ENCODE results near the gene TENM4. TPM values are rescaled to one million over a fixed set of nuclear protein-coding genes. Genes with fewer than 3 reads are reported as not detected.

TENM4 gene
- total RNA-seq, 8 experiments from 2014 or later = 0.59 to 82.2 (median 24.2) TPM

DNA sequence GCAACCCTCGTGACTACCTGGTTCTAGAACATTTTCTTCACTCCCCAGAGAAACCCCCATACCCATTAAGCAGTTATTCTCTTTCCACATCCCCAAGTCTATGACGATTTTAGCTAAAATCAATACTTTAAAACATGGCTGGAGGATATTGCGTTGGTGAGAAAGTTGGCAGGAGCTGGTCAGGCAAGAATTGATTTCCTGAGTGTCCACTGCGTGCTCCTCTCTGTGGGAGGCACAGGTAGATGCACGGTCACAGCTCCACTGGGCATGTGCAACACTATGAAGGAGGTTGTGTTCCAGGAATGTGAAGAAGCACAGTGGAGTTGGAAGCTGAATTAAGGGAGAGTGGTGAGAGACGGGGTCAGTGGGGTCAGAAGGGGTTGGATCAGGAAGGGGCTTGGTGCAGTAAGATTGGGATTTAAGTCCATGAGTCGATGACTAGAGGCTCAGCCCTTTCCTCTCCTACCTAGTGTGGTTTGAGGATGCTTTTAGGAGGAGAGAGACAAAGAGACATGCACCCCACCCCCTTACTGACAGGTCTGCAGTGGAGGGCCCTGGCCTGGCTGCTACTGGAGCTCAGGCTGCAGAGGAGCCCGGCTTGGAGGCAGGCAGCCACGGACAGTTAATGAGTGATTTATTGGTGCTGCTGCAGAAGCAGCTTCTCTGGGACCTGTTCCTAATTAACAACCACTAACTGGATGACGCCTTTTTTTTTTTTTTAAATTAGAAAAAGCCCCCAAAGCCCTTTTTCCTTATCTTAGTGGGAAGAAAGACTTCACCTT lies 395.6 kb downstream of the TENM4 start:
- in situ Hi-C loops (cut with MboI; ENCODE audit: low pct_unique_long_range_greater_than_20kb in 2 of 9, low sequenced_read_pairs in 9 of 9, unreplicated experiment in 9 of 9) = no loop called here
- ATAC-seq (replicated peaks in 6 of 8) = peak in 5 of 8 experiments; percentile 66 to 84 (median 82)
- WGBS, 10 experiments = 39 to 100% (median 60%) methylated on average over 1 to 6 of the region's 10 CpGs; no CpG with 5 or more reads in 1 of the 10 experiments
- peak overlapping the region; percentile 7 to 27 for H3K27ac ChIP-seq
- H3K4me1 ChIP-seq (replicated peaks in 1 of 2) = peaks cover 36 to 39% of the 10 kb centered on the region in 2 donors
- H3K4me3 ChIP-seq = no peak overlapping the region

DNA sequence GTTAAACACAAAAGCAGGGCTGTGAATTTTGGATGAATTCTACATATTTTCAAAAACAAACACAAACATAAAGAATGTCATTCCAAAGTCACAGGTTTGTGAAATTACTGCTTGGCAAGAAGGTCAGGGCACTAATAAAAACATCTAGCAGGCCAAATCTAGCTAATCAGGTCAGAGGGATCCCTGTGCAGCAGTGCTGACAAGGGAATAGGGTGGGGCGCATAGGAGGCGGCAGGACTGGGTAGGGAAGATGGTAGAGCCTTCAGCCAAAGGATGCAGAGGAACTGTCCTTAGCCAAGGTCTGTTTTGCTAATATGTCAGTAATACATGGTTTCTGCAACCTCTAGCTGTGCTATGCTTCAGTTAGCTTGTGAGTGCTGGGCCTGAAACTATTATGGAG lies 396.6 kb downstream of the TENM4 start:
- ATAC-seq (replicated peaks in 6 of 8) = no peak
- peaks cover 36% of the 10 kb centered on the region in 2 donors for H3K4me1 ChIP-seq (replicated peaks in 1 of 2)
- no peak overlapping the region for H3K4me3 ChIP-seq
- WGBS, 10 experiments = 93 to 100% (median 100%) methylated on average over 1 to 2 of the region's 2 CpGs; no CpG with 5 or more reads in 4 of the 10 experiments
- no peak overlapping the region for H3K27ac ChIP-seq
- in situ Hi-C loops (cut with MboI; ENCODE audit: low pct_unique_long_range_greater_than_20kb in 2 of 9, low sequenced_read_pairs in 9 of 9, unreplicated experiment in 9 of 9) = no loop called here

DNA sequence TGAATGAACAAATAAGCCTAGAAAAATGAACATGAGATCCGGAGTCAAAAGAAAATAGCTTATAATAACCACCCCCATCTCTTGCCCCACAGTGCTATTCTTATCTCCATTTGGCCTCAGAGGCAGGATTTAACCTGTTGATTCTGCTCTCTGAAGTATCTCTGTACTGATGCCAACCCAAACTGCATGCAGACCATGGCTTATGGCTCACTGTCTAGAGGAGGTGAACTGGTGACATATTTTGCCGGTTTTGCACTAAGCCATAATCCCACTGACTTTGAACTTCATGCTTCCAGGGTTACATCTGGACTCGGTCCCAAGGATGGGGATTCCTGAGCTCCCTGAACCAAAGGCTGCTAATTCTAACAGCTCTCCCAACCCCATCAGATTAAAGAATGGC lies 397.1 kb downstream of the TENM4 start:
- WGBS, 10 experiments = 49 to 100% (median 85%) methylated on average over 1 to 3 of the region's 3 CpGs
- H3K4me1 ChIP-seq (replicated peaks in 1 of 2) = peaks cover 36% of the 10 kb centered on the region in 2 donors
- no peak overlapping the region for H3K27ac ChIP-seq
- H3K4me3 ChIP-seq = no peak overlapping the region
- no peak for ATAC-seq (replicated peaks in 6 of 8)
- in situ Hi-C loops (cut with MboI; ENCODE audit: low pct_unique_long_range_greater_than_20kb in 2 of 9, low sequenced_read_pairs in 9 of 9, unreplicated experiment in 9 of 9) = no loop called here

DNA sequence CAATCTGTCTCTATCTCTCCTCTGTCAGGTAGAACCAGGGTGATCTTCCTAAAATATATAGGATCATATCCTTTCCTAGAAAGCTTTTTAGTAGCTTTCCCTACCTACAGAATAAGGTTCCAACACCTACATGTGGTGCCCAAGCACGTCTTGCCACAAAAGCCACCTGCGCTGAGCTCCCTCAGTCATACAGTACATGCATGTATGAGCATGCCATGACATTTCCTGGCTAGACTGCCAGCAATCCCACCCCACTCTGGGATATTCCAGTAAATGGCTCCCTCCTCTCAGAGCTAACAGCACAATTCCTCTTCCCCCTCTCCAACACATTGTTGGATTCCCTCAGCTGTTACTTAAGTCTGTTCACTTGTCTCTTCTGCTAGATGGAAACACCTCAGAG lies 398.0 kb downstream of the TENM4 start:
- H3K27ac ChIP-seq = no peak overlapping the region
- ATAC-seq (replicated peaks in 6 of 8) = no peak
- 80% methylated on average over 2 of the region's 2 CpGs; no CpG with 5 or more reads in 9 of the 10 experiments for whole genome bisulfite sequencing, 10 experiments
- H3K4me3 ChIP-seq = no peak overlapping the region
- in situ Hi-C loops (cut with MboI; ENCODE audit: low pct_unique_long_range_greater_than_20kb in 2 of 9, low sequenced_read_pairs in 9 of 9, unreplicated experiment in 9 of 9) = no loop called here
- H3K4me1 ChIP-seq (replicated peaks in 1 of 2) = peaks cover 32 to 36% of the 10 kb centered on the region in 2 donors

DNA sequence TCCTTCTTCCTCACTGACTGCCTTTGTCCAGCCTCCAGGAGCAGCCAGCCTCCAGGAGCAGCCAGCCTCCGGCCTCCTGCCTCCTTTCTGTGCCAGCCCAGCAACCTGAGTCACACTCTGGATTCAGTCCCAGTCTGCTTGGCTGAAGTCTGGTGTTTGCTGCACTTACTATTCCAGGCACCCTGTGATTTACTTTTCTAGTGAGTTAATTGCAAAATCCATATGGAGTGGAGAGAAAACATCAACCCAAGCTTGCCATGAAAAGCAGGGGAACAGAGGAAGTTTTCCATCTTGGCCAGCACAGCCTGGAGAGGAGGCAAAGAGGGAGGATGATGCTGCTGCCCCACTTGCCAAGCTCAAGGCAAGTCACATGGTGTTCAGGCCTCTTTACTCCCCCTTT lies 400.5 kb downstream of the TENM4 start:
- ATAC-seq (replicated peaks in 6 of 8) = no peak
- WGBS, 10 experiments = 20 to 100% (median 100%) methylated on average over 1 of the region's 1 CpG; no CpG with 5 or more reads in 7 of the 10 experiments
- Histone ChIP-seq H3K4me3 (no peak overlapping the region), H3K4me1 (replicated peaks in 1 of 2) (peaks cover 9 to 13% of the 10 kb centered on the region in 2 donors), H3K27ac (no peak overlapping the region)
- in situ Hi-C loops (cut with MboI; ENCODE audit: low pct_unique_long_range_greater_than_20kb in 2 of 9, low sequenced_read_pairs in 9 of 9, unreplicated experiment in 9 of 9) = no loop called here

DNA sequence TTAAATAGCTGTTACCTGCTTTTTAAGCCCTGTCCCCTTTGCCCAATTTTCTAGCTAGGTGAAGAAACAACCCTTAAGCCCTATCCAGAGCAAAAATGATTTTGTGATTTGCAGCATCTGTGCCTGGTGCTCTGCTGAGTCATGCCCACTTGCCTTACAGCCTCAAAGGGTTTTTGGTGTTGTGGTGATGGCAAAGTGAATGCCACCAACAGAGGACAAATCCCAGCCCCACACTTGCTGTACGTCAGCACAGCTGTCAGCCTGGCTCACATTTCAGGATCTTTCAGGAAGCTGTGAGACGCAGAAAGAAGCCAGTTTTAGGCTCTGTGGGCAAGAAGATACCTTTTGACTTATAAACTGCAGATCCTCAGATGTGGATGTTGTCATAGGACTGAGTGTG lies 401.7 kb downstream of the TENM4 start:
- in situ Hi-C loops (cut with MboI; ENCODE audit: low pct_unique_long_range_greater_than_20kb in 2 of 9, low sequenced_read_pairs in 9 of 9, unreplicated experiment in 9 of 9) = no loop called here
- H3K4me3 ChIP-seq = no peak overlapping the region
- H3K4me1 ChIP-seq (replicated peaks in 1 of 2) = peaks cover 0 to under 1% of the 10 kb centered on the region in 2 donors
- H3K27ac ChIP-seq = no peak overlapping the region
- no peak for ATAC-seq (replicated peaks in 6 of 8)
- WGBS, 10 experiments = 0 to 85% (median 20%) methylated on average over 1 to 2 of the region's 2 CpGs; no CpG with 5 or more reads in 7 of the 10 experiments

DNA sequence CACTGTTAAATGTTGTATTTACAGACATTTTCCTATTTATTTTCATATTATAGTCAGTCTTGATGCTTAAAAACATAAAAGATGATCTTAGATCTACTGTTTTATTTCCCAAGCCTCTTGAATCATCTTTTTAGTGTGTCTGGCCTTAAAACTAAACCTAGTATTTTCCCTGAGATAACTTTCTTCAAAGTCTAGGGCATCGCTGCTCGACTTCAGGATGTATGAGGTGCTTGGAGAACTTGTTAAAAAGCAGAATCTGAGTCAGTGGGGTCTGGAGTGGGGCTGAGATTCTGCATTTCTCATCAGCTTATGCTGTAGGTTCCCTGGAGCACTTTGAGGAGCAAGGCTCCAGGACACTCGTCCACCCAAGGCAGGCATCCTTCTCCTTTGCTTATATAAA lies 404.9 kb downstream of the TENM4 start:
- Histone ChIP-seq H3K27ac (no peak overlapping the region), H3K4me3 (no peak overlapping the region), H3K4me1 (replicated peaks in 1 of 2) (peaks cover 5% of the 10 kb centered on the region in 2 donors)
- ATAC-seq (replicated peaks in 6 of 8) = no peak
- in situ Hi-C loops (cut with MboI; ENCODE audit: low pct_unique_long_range_greater_than_20kb in 2 of 9, low sequenced_read_pairs in 9 of 9, unreplicated experiment in 9 of 9) = no loop called here
- 0 to 100% (median 61%) methylated on average over 1 to 3 of the region's 3 CpGs; no CpG with 5 or more reads in 4 of the 10 experiments for WGBS, 10 experiments

DNA sequence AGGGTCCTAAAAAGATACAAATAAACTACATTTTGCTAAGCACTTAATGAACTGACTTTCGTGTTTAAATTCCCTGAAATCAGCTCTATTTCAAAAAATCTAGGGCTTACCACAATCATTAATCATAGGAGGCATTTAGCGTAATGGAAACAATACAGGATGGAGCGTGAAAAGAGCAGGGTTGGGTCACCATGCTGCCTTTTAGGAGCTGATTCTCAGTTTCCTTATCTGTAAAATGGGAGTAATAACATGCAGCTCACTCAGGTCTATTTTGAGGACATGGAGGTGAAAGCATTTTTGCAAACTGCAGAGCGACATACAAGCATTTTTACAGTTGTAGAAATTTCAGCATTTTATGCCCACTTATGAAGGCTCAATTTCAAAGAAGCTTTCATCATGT lies 407.0 kb downstream of the TENM4 start:
- ATAC-seq (replicated peaks in 6 of 8) = no peak
- in situ Hi-C loops (cut with MboI; ENCODE audit: low pct_unique_long_range_greater_than_20kb in 2 of 9, low sequenced_read_pairs in 9 of 9, unreplicated experiment in 9 of 9) = no loop called here
- H3K4me3 ChIP-seq = no peak overlapping the region
- WGBS, 10 experiments = 48 to 100% (median 91%) methylated on average over 1 to 4 of the region's 4 CpGs
- H3K4me1 ChIP-seq (replicated peaks in 1 of 2) = peaks cover 21 to 25% of the 10 kb centered on the region in 2 donors
- H3K27ac ChIP-seq = no peak overlapping the region

DNA sequence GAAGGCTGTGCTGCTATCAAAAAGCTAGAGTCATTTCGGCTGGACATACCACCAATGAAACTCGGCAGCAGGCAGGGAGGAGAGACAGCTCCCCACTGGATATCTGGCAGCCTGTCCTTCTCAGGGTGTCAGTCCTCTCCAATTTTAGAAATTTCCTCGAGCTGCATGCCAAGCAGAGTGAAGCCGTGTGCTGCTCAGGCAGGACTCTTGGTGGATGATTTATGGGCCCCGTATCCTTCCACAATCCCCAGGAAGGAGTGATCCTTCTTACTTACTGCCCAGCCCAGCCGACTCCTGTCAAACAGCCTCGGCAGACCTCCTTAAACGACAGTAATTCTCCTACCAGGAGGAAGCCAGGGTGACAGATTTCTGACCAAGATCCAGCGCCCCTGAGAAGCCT lies 410.4 kb downstream of the TENM4 start:
- 15 to 100% (median 50%) methylated on average over 1 to 6 of the region's 9 CpGs; no CpG with 5 or more reads in 3 of the 10 experiments for WGBS, 10 experiments
- H3K4me1 ChIP-seq (replicated peaks in 1 of 2) = peaks cover 23 to 30% of the 10 kb centered on the region in 2 donors
- in situ Hi-C loops (cut with MboI; ENCODE audit: low pct_unique_long_range_greater_than_20kb in 2 of 9, low sequenced_read_pairs in 9 of 9, unreplicated experiment in 9 of 9) = no loop called here
- peak overlapping the region; percentile 18 to 34 for H3K27ac ChIP-seq
- ATAC-seq (replicated peaks in 6 of 8) = peak in 5 of 8 experiments; percentile 88 to 97 (median 94)
- no peak overlapping the region for H3K4me3 ChIP-seq

DNA sequence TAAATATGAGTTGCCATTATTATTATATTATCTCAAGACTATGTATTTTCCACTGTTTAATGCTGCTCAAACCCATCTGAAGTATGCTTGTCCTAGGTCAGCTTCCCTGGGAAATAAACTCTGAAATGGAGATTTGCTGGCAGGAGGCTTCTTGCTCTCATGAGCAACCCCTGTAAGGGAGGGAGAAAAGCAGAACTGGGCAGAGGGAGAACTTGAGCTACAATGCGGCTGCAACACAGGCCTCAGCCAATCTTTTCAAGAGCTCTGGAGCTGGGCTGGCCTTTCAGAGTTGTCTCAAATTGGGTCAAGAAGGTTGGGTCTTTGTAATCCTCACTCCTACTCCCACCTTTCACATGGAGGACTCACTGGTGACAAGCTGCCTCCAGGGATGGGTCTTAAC lies 412.6 kb downstream of the TENM4 start:
- Histone ChIP-seq H3K27ac (no peak overlapping the region), H3K4me1 (replicated peaks in 1 of 2) (peaks cover 23 to 32% of the 10 kb centered on the region in 2 donors), H3K4me3 (no peak overlapping the region)
- WGBS, 10 experiments = 83 to 100% (median 83%) methylated on average over 1 of the region's 1 CpG; no CpG with 5 or more reads in 7 of the 10 experiments
- in situ Hi-C loops (cut with MboI; ENCODE audit: low pct_unique_long_range_greater_than_20kb in 2 of 9, low sequenced_read_pairs in 9 of 9, unreplicated experiment in 9 of 9) = no loop called here
- no peak for ATAC-seq (replicated peaks in 6 of 8)

DNA sequence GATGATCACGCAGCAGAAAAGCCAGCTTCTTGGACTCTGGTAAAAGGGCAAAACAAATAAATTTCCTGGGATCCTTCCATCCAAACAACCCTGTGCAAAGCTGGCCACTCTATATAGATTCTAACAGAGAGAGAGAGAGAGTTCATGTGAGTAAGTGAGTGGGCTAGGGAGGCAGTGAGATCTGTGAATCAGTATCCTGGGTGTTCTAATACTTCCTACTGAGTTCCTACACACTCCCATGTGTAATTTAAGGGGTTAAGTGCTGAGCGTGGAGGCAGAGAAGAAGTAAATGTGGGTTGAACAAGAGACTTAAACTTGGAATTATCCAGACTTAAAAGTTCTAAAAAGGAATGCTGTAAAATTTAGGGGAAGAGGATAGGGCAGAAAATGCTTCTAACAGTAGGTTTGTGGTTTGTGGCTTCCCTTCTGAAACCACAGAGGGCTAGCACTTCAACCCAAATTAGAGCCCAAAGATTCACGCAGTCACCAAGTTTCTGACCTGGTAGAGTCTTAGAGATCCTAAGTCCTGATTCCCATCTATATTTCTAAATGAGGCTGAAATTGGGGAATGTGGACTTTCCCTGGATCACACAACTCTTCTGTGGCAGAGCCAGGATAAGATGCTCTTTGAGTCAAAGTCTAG lies 413.9 kb downstream of the TENM4 start:
- no peak for ATAC-seq (replicated peaks in 6 of 8)
- no peak overlapping the region for H3K27ac ChIP-seq
- in situ Hi-C loops (cut with MboI; ENCODE audit: low pct_unique_long_range_greater_than_20kb in 2 of 9, low sequenced_read_pairs in 9 of 9, unreplicated experiment in 9 of 9) = no loop called here
- 11 to 100% (median 70%) methylated on average over 1 to 3 of the region's 3 CpGs for WGBS, 10 experiments
- no peak overlapping the region for H3K4me3 ChIP-seq
- peaks cover 23 to 32% of the 10 kb centered on the region in 2 donors for H3K4me1 ChIP-seq (replicated peaks in 1 of 2)

DNA sequence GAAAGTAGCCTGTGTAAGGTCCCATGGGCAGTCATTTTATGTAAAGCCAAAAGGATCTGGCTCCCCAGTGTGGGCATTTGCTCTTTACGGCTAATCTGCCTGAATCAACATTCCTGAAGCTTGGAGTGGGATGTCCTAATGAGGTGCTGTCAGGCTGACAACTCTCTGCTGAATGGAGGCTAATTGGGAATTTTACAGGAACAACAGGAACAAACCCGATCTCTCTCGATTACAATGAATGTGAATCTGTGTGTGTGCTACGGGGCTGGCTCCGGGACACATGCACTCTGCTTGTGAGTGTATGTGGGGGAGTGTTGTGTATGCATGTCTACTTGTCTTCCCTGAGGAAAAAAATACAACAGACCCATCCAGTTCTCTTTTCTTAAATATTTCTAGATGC lies 415.2 kb downstream of the TENM4 start:
- 56 to 100% (median 73%) methylated on average over 1 to 5 of the region's 5 CpGs; no CpG with 5 or more reads in 3 of the 10 experiments for WGBS, 10 experiments
- Histone ChIP-seq H3K4me3 (no peak overlapping the region), H3K4me1 (replicated peaks in 1 of 2) (peaks cover 15 to 30% of the 10 kb centered on the region in 2 donors), H3K27ac (no peak overlapping the region)
- peak in 3 of 8 experiments; percentile 12 to 43 (median 33) for ATAC-seq (replicated peaks in 6 of 8)
- in situ Hi-C loops (cut with MboI; ENCODE audit: low pct_unique_long_range_greater_than_20kb in 2 of 9, low sequenced_read_pairs in 9 of 9, unreplicated experiment in 9 of 9) = no loop called here

DNA sequence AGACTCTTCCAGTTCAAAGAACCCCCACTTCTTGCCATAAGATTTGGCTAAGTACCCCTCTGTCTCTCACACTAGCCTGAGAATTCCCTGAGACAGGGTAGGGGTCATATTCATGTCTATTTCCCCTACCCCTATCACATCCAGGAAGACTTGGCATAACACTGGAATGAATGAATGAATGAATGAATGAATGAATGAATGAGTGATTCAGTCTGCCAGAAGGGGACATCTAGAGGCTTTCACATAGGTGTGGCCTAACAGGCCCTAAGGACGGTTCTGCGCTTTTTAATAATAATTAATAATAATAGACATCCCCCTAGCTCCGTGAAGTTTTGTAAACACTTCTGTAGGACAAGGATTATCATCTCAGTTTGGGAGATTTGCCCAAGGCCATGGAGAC lies 415.7 kb downstream of the TENM4 start:
- H3K4me1 ChIP-seq (replicated peaks in 1 of 2) = peaks cover 14 to 30% of the 10 kb centered on the region in 2 donors
- no peak for ATAC-seq (replicated peaks in 6 of 8)
- in situ Hi-C loops (cut with MboI; ENCODE audit: low pct_unique_long_range_greater_than_20kb in 2 of 9, low sequenced_read_pairs in 9 of 9, unreplicated experiment in 9 of 9) = no loop called here
- WGBS, 10 experiments = 86 to 100% (median 100%) methylated on average over 1 to 3 of the region's 3 CpGs; no CpG with 5 or more reads in 5 of the 10 experiments
- no peak overlapping the region for H3K27ac ChIP-seq
- H3K4me3 ChIP-seq = no peak overlapping the region

Measured in motor neuron (in vitro differentiated cells).